Right lobe of liver (tissue), 4 donors: Measurements from ENCODE around the gene CD2AP.

Experiments used
- POLR2A ChIP-seq: fragments of 450-650 bp; IDR thresholded peaks from one replicate; pipeline ENCODE4 v1.6.1; 2017; ENCODE audit warnings: antibody characterized with exemption, mild to moderate bottlenecking
- TF ChIP-seq, protein P1 (sequence below), 4 donors: fragments of 200-600 bp in 3 of 4; fragments of 450-650 bp in 1 of 4; IDR thresholded peaks; one replicate each; pipeline versions ENCODE4 v1.5.1 to v1.8.0; 2016 to 2022; ENCODE audit warnings: antibody characterized with exemption in 4 of 4, mild to moderate bottlenecking in 2 of 4
- donor health status: DM: no; HTN: no; CAD: no.
- donor health status: DM: no; HTN: no; CAD: no.
- donor health status: DM: no; HTN: yes; CAD: no.

DNA sequence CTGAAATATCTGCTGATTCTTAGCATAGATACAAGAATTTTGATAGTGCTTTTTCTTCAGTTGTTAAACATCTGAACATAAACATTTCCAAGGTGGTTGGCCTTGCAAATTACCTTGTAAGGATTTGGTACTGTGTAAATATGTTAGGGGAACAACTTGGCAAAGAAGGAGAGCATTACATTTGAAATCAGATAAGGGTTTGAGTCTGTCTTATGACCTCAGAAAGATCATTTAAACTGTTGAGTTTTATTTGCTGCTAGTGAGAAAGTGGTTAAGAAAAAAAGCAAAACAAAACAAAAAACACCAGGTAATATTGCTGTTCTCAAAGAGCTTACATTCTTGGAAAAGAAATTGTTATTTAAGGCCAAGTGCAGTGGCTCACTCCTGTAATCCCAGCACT, 56.5 kb downstream of the CD2AP start:
- TF ChIP-seq, protein P1, sequence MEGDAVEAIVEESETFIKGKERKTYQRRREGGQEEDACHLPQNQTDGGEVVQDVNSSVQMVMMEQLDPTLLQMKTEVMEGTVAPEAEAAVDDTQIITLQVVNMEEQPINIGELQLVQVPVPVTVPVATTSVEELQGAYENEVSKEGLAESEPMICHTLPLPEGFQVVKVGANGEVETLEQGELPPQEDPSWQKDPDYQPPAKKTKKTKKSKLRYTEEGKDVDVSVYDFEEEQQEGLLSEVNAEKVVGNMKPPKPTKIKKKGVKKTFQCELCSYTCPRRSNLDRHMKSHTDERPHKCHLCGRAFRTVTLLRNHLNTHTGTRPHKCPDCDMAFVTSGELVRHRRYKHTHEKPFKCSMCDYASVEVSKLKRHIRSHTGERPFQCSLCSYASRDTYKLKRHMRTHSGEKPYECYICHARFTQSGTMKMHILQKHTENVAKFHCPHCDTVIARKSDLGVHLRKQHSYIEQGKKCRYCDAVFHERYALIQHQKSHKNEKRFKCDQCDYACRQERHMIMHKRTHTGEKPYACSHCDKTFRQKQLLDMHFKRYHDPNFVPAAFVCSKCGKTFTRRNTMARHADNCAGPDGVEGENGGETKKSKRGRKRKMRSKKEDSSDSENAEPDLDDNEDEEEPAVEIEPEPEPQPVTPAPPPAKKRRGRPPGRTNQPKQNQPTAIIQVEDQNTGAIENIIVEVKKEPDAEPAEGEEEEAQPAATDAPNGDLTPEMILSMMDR (IDR thresholded peaks at IDR 0.05) = no peak
- no peak for TF ChIP-seq POLR2A
